GM12878 (cell line): Measurements from ENCODE around the gene TMEM201. TPM values are rescaled to one million over a fixed set of nuclear protein-coding genes. Genes with fewer than 3 reads are reported as not detected.

Experiments used
- ATAC-seq: fragments of 200-7000 bp; cut with Tn5 transposase; 3 replicates; pipeline ENCODE4 v1.9.1; 2020; ENCODE audit warnings: mild to moderate bottlenecking, moderate library complexity
- BruUV-seq: library from RNA; stranded (reverse); fragments of 400-500 nt; replicated peaks from 2 replicates; lab custom pipeline; 2021; lab: Mats Ljungman, UMichigan
- CTCF ChIA-PET: fragments of 300-600 bp; sonication (Branson Sonifier 250); formaldehyde crosslinking; extraction: SDS; loops from one replicate; lab custom pipeline; 2021; ENCODE audit warnings: inconsistent platforms; lab: Yijun Ruan, JAX
- POLR2A ChIA-PET: fragments of 350-600 bp; formaldehyde crosslinking; extraction: SDS; loops from one replicate; lab custom pipeline; 2021; ENCODE audit warnings: inconsistent platforms; lab: Charles Lee
- RAD21 ChIA-PET: fragments of 300-600 bp; sonication (Branson Sonifier 250); formaldehyde crosslinking; loops from one replicate; lab custom pipeline; 2023; ENCODE audit warnings: antibody characterized with exemption; ENCODE audit not compliant: unreplicated experiment; lab: Charles Lee
- SMC1A ChIA-PET: fragments of 300-600 bp; sonication (Branson Sonifier 250); formaldehyde crosslinking; loops from one replicate; lab custom pipeline; 2023; ENCODE audit not compliant: unreplicated experiment, uncharacterized antibody; lab: Charles Lee
- DNase-seq: peaks from one replicate; pipeline ENCODE4 v3.0.0-alpha.2; 2011; ENCODE audit warnings: low read depth, low spot score
- FAIRE-seq: peaks from 3 replicates; lab custom pipeline; 2011; peaks lifted over from hg19 to GRCh38; lab: Jason Lieb, UNC
- H2AFZ ChIP-seq: 2 replicates; pipeline ENCODE4 v1.6.0; 2011; ENCODE audit warnings: low read depth, low read length, control low read depth; ENCODE audit not compliant: control insufficient read depth
- H3K27ac ChIP-seq: 2 replicates; pipeline ENCODE4 v1.5.1; 2011; ENCODE audit warnings: control low read depth; ENCODE audit not compliant: control insufficient read depth, insufficient read depth
- H3K27me3 ChIP-seq, 2 experiments: replicated peaks in 1 of 2; 2 replicates each; pipeline versions ENCODE4 v1.6.0 to v1.6.1; 2011; ENCODE audit warnings: low read length in 1 of 2; ENCODE audit not compliant: control insufficient read depth in 2 of 2, insufficient read depth in 2 of 2
- H3K36me3 ChIP-seq, 2 experiments: 2 replicates each; pipeline ENCODE4 v1.5.1; 2011; ENCODE audit warnings: low read length in 1 of 2; ENCODE audit not compliant: control insufficient read depth in 2 of 2, insufficient read depth in 2 of 2
- H3K4me1 ChIP-seq: 2 replicates; pipeline ENCODE4 v1.6.1; 2011; ENCODE audit warnings: mild to moderate bottlenecking, low read length, moderate library complexity, mixed read lengths; ENCODE audit not compliant: control insufficient read depth, insufficient read depth
- H3K4me2 ChIP-seq: 2 replicates; pipeline ENCODE4 v1.6.0; 2011; ENCODE audit warnings: control low read depth; ENCODE audit not compliant: control insufficient read depth, insufficient read depth
- H3K4me3 ChIP-seq: fragments of 200-600 bp; sonication (generic); 2 replicates; pipeline ENCODE4 v1.5.1; 2016
- H3K79me2 ChIP-seq: 2 replicates; pipeline ENCODE4 v1.6.0; 2011; ENCODE audit warnings: low read length; ENCODE audit not compliant: control insufficient read depth, insufficient read depth
- H3K9ac ChIP-seq: 2 replicates; pipeline ENCODE4 v1.8.0; 2011; ENCODE audit warnings: low read length, control low read depth, mixed read lengths; ENCODE audit not compliant: control insufficient read depth, insufficient read depth
- H3K9me3 ChIP-seq: replicated peaks from 3 replicates; pipeline ENCODE4 v1.5.1; 2011; ENCODE audit warnings: mild to moderate bottlenecking, low read length; ENCODE audit not compliant: control insufficient read depth, insufficient read depth
- H4K20me1 ChIP-seq: 2 replicates; pipeline ENCODE4 v1.6.0; 2011; ENCODE audit not compliant: control insufficient read depth, insufficient read depth
- ATF7 ChIP-seq: fragments of 450-650 bp; IDR thresholded peaks from 2 replicates; pipeline ENCODE4 v1.6.1; 2016; ENCODE audit warnings: low read depth, mild to moderate bottlenecking
- BCLAF1 ChIP-seq: fragments of 450-650 bp; IDR thresholded peaks from 2 replicates; pipeline ENCODE4 v1.6.1; 2017; ENCODE audit warnings: antibody characterized with exemption, mild to moderate bottlenecking, moderate library complexity
- GATAD2B ChIP-seq: fragments of 450-650 bp; conservative IDR thresholded peaks from 2 replicates; pipeline ENCODE4 v1.6.1; 2017; ENCODE audit warnings: low read depth, mild to moderate bottlenecking, moderate library complexity
- MYC ChIP-seq: IDR thresholded peaks from 2 replicates; pipeline ENCODE4 v1.6.1; 2011; ENCODE audit warnings: mild to moderate bottlenecking, low read length, moderate library complexity, inconsistent platforms; ENCODE audit not compliant: insufficient read depth, insufficient replicate concordance, insufficient read length, severe bottlenecking
- RAD51 ChIP-seq: fragments of 450-650 bp; IDR thresholded peaks from 2 replicates; pipeline ENCODE4 v1.6.1; 2016; ENCODE audit warnings: moderate library complexity, mild to moderate bottlenecking, inconsistent platforms
- SRF ChIP-seq, 2 experiments: IDR thresholded peaks; 2 replicates each; pipeline ENCODE4 v1.6.1; 2011; ENCODE audit warnings: low read depth in 2 of 2, low read length in 2 of 2, mild to moderate bottlenecking in 1 of 2, moderate library complexity in 1 of 2
- SUPT20H ChIP-seq: IDR thresholded peaks from 2 replicates; pipeline ENCODE4 v1.6.1; 2011; ENCODE audit warnings: low read depth, mild to moderate bottlenecking, low read length, moderate library complexity, borderline replicate concordance; ENCODE audit not compliant: control insufficient read depth
- SUZ12 ChIP-seq: fragments of 200-600 bp; sonication (generic); IDR thresholded peaks from one replicate; pipeline ENCODE4 v1.6.1; 2018; ENCODE audit warnings: antibody characterized with exemption, mild to moderate bottlenecking; ENCODE audit not compliant: unreplicated experiment
- ZNF207 ChIP-seq: fragments of 450-650 bp; IDR thresholded peaks from 2 replicates; pipeline ENCODE4 v1.6.1; 2014; ENCODE audit warnings: antibody characterized with exemption, mild to moderate bottlenecking, borderline replicate concordance
- ZNF384 ChIP-seq: IDR thresholded peaks from 2 replicates; pipeline ENCODE4 v1.6.1; 2012; ENCODE audit warnings: low read depth, mild to moderate bottlenecking, low read length, improper control_type of control experiment, borderline replicate concordance
- WGBS: methylation state at CpG from one replicate; pipeline ENCODE4 v1.1.6; 2016; ENCODE audit warnings: low lambda C conversion rate; ENCODE audit not compliant: insufficient replicate concordance, insufficient coverage; ENCODE audit errors: missing lambda C conversion rate; 5-methylcytosine and 5-hydroxymethylcytosine counted together
- in situ Hi-C: fragments of 300-500 bp; cut with MboI; formaldehyde crosslinking; loops from 9 replicates; pipeline ENCODE4 v1.14.3; 2018; ENCODE audit warnings: mixed read lengths
- intact Hi-C: fragments of 100-400 bp; cut with micrococcal nuclease; formaldehyde crosslinking; loops from one replicate; pipeline ENCODE4 v1.14.2; 2022; ENCODE audit not compliant: unreplicated experiment
- polyA plus RNA-seq, 11 experiments: library from polyadenylated mRNA; depleted of rRNA in 4 of 11; unstranded in 6 of 11; stranded (reverse) in 5 of 11; fragments of >200 nt; fragmentation: Nextera tagmentation in 4 of 11; fragmentation: Illumina TruSeq in 1 of 11; extraction: Ambion mirVana in 4 of 11; extraction: Trizol in 1 of 11; gene quantifications; 1 replicate in 1 of 11; 2 replicates in 10 of 11; pipeline versions ENCODE4 v1.2.1 to v1.2.3, GENCODE V29; 2011 to 2016; ENCODE audit warnings: inconsistent platforms in 2 of 11, missing spikeins in 2 of 11, low read depth in 1 of 11
- total RNA-seq, 4 experiments: library from RNA; depleted of rRNA in 3 of 4; stranded (reverse); fragments of >200 nt in 3 of 4; fragmentation: Illumina TruSeq in 1 of 4; extraction: Trizol in 1 of 4; gene quantifications; 2 replicates each; pipeline versions ENCODE4 v1.2.1 to v1.2.3, GENCODE V29; 2013 to 2021

Gene TMEM201
- total and polyA plus RNA-seq, 10 of the 15 experiments (the other 5 are each of a cell fraction or from before 2014, with no cell fraction given): 0.13 to 26.6 (median 6.1) TPM

DNA sequence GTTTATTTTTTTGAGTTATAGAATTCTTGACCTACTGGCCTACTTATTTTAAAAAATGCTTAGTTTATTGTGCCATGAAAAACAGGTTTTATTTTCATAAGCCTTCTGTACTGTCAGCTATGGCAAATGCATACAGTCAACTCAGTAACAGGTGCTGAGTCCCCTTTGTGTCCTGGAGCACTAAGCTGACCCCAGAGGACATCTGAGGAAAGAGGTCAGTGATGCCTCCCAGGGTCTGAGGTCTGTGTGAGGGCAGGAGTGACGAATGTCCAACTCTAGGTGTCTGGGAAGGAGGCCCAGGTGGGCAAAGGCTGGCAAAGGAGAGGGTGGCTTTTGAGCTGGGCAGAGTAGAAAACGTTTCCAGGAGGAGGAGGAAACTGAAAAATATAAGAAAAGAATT, 7.8 kb upstream of the TMEM201 start (continued):
- TF ChIP-seq ZNF384 (no peak), SUPT20H (no peak), SUZ12 (no peak), BCLAF1 (no peak)

- RAD21 ChIA-PET: interaction anchor here (1.5 kb wide), 1 partner anchor 29 kb away, joined by 4 read pairs; no protein-coding TSS in a partner anchor
- ATAC-seq (no peak), DNase-seq (no peak), FAIRE-seq (no peak)
- CTCF ChIA-PET: interaction anchor here (0.7 to 1.4 kb wide), 3 partner anchors 282 to 845 kb away, joined by 3 to 4 read pairs (median 3); no protein-coding TSS in a partner anchor
- H3K27ac ChIP-seq: no peak overlapping the region
- intact Hi-C loops (no loop called here), in situ Hi-C loops (no loop called here)
- no peaks in the 10 kb centered on the region for H4K20me1 ChIP-seq
- 63% methylated on average over 3 of the region's 3 CpGs for WGBS
- H3K9me3 ChIP-seq: no peaks in the 10 kb centered on the region
- POLR2A ChIA-PET: interaction anchor here (0.6 kb wide), 2 partner anchors 458 to 626 kb away, joined by 3 to 4 read pairs; no protein-coding TSS in a partner anchor
- no peaks in the 10 kb centered on the region for H3K27me3 ChIP-seq
- H3K4me1 ChIP-seq: peaks cover 16% of the 10 kb centered on the region
- no peak overlapping the region for H3K9ac ChIP-seq
- peaks cover 23% of the 10 kb centered on the region for H3K79me2 ChIP-seq
- SMC1A ChIA-PET: no interaction called here
- H2AFZ ChIP-seq: no peak overlapping the region
- no peak for TF ChIP-seq SRF (IDR thresholded peaks at IDR 0.05; ENCODE audit: low read depth in 2 of 2, low read length in 2 of 2)
- TF ChIP-seq ZNF207: no peak
- no peak for TF ChIP-seq MYC
- no peak for TF ChIP-seq RAD51
- no peak for TF ChIP-seq GATAD2B
- no peak for TF ChIP-seq ATF7
- H3K4me3 ChIP-seq: no peak overlapping the region
- H3K4me2 ChIP-seq: no peak overlapping the region
- peaks cover 0 to 1% of the 10 kb centered on the region in 2 experiments; a peak in 2 of 4 replicates for H3K36me3 ChIP-seq
- no TSS peak for BruUV-seq
These were observed 2.5 kb upstream of the TMEM201 start for GRCh38 chr1:9586147-9586766.
